IPS-18a (cell line): Measurements from ENCODE around the gene TSPAN9.

Experiments
- H3K27ac ChIP-seq: one replicate; pipeline ENCODE4 v1.5.1; 2013; ENCODE audit warnings: low read length
- H3K27me3 ChIP-seq: one replicate; pipeline ENCODE4 v1.6.1; 2013; ENCODE audit warnings: mild to moderate bottlenecking, low read length; ENCODE audit not compliant: control insufficient read depth, insufficient read depth
- H3K36me3 ChIP-seq: one replicate; pipeline ENCODE4 v1.6.1; 2013; ENCODE audit warnings: low read depth, low read length; ENCODE audit not compliant: control insufficient read depth
- H3K4me1 ChIP-seq: one replicate; pipeline ENCODE4 v1.6.1; 2013; ENCODE audit warnings: low read depth, low read length; ENCODE audit not compliant: control insufficient read depth
- H3K4me3 ChIP-seq: one replicate; pipeline ENCODE4 v1.5.1; 2013; ENCODE audit warnings: low read length
- H3K9ac ChIP-seq: one replicate; pipeline ENCODE4 v1.6.1; 2013; ENCODE audit warnings: mild to moderate bottlenecking, low read length, moderate library complexity
- H3K9me3 ChIP-seq: one replicate; pipeline ENCODE4 v1.6.1; 2013; ENCODE audit warnings: low read depth, low read length; ENCODE audit not compliant: control insufficient read depth

TSPAN9 gene

GRCh38 chr12:3083921-3084347 lies 6.8 kb downstream of the TSPAN9 start:
- peaks cover 5% of the 10 kb centered on the region for H3K27me3 ChIP-seq
- no peaks in the 10 kb centered on the region for H3K9me3 ChIP-seq
- H3K4me3 ChIP-seq: no peak overlapping the region
- no peak overlapping the region for H3K9ac ChIP-seq
- H3K27ac ChIP-seq: no peak overlapping the region
- H3K4me1 ChIP-seq: peaks cover 25% of the 10 kb centered on the region
- H3K36me3 ChIP-seq: no peaks in the 10 kb centered on the region

DNA sequence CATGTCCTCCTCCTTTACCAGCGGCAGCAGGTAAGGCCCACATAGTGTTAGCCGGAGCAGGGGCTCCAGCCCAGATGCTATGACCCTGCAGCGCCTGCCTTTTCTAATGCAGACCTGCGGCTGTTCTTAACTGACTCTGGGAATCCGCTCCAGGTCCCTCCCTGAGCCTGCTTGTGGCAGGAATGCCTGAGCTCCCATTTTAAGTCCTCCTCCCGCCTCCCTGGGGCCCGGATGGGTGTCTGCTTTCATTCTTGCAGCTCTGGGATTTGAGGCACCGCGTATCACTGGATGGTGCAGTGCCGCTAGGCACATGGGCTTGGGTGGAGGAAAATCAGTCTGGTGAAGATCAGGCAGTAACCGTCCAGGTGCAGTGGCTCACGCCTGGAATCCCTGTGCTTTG lies 7.6 kb downstream of the TSPAN9 start:
- Histone ChIP-seq H3K4me1 (peaks cover 25% of the 10 kb centered on the region), H3K27me3 (peaks cover 5% of the 10 kb centered on the region), H3K9me3 (no peaks in the 10 kb centered on the region), H3K9ac (no peak overlapping the region), H3K27ac (no peak overlapping the region), H3K4me3 (no peak overlapping the region), H3K36me3 (no peaks in the 10 kb centered on the region)

DNA sequence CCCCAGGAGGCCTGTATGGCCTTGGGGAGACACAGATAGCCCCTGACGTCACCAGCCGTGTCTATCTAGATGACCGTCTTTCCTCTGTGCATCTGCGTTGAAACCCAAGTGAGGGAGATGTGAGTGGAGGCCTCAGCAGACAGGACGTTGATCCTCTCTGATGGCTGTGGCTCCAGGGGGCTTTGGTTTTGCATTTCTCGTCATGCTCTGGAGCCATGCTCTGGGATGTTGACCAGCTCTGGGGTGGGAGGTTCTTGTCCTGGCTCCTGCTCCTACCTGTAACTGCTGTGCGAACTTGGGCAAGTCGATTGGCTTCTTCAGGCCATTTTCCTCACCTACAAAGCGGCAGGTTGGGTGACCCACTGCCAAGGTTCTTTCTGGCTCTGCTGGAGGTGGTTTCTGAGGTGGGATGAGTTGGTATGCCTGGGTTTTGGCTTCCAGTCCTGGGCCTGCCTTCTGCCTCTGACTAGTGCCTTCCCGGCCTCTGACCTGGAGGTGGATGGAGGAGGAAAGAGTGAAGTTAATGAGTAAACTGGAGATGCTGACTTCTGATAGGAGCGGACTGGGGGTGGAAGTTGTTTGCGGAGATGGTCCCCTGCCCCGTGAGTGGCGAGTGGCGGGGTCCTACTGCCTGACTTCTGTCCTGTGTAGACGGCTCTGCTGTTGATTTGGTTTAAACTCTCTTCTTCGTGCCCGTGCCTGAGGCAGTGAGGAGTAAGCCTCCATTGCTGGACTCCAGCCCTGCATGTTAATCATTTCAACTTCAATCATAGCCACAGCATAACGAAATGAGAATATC lies 8.4 kb downstream of the TSPAN9 start:
- no peak overlapping the region for H3K4me3 ChIP-seq
- H3K4me1 ChIP-seq: peaks cover 25% of the 10 kb centered on the region
- no peak overlapping the region for H3K9ac ChIP-seq
- H3K27me3 ChIP-seq: peaks cover 5% of the 10 kb centered on the region
- no peaks in the 10 kb centered on the region for H3K9me3 ChIP-seq
- H3K36me3 ChIP-seq: no peaks in the 10 kb centered on the region
- H3K27ac ChIP-seq: no peak overlapping the region

DNA sequence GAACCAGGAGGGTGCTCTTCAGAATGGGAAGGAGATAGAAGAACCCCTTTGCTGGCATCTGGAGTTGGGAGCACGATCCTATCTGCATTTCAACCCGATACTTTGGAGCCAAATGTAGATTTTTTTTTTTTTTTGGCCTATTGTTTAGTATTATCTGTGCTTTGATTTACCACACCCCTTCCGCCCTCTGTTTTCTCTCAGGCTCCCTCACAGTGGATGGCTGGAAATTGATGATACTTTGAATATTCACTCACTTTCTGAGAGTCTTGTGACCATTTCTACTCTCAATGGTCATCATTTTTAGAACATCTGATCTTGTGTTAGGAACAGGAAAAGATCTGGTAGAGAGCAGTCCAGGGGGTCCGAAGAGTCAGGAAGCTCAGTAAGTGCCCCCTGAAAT lies 9.0 kb downstream of the TSPAN9 start:
- no peaks in the 10 kb centered on the region for H3K9me3 ChIP-seq
- no peak overlapping the region for H3K9ac ChIP-seq
- H3K27me3 ChIP-seq: peaks cover 5% of the 10 kb centered on the region
- H3K4me3 ChIP-seq: no peak overlapping the region
- H3K4me1 ChIP-seq: peaks cover 25% of the 10 kb centered on the region
- H3K27ac ChIP-seq: no peak overlapping the region
- no peaks in the 10 kb centered on the region for H3K36me3 ChIP-seq

DNA sequence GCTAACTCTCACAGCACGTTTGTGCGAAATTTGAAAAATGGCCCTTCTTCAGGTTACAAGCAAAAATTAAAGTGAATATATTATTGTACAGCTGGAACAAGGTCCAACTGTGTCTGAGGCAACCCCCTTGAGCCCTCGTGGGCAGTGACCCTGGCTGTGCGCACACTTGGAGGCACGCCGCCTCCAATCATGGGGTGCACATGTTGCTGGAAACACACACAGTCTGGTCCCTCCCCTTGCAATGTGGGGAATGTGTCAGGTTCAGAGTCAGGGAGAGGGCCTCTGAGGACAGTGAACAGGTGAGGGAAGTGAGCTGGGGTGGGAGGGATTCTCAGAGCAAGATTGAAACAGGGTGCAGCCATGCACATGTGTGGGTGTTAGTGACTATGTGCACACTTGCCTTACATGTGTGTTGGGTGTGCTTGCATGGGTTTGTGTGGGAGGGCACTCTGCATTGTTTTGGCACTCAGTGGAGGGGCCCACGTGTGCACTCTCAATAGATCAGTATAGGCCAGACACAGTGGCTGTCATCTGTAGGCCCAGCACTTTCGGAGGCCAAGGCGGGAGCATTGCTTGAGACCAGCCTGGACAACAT lies 9.6 kb downstream of the TSPAN9 start:
- Histone ChIP-seq H3K36me3 (no peaks in the 10 kb centered on the region), H3K9ac (no peak overlapping the region), H3K4me1 (peaks cover 25% of the 10 kb centered on the region), H3K9me3 (no peaks in the 10 kb centered on the region), H3K27ac (no peak overlapping the region), H3K4me3 (no peak overlapping the region), H3K27me3 (peaks cover 5% of the 10 kb centered on the region)

- no peak overlapping the region for H3K9ac ChIP-seq
- H3K9me3 ChIP-seq: no peaks in the 10 kb centered on the region
- H3K4me3 ChIP-seq: no peak overlapping the region
- no peaks in the 10 kb centered on the region for H3K36me3 ChIP-seq
- H3K27me3 ChIP-seq: peaks cover 5% of the 10 kb centered on the region
- H3K4me1 ChIP-seq: peaks cover 25% of the 10 kb centered on the region
- no peak overlapping the region for H3K27ac ChIP-seq
Observed at GRCh38 chr12:3087758-3088650, 10.8 kb downstream of the TSPAN9 start.

GRCh38 chr12:3089588-3089987 lies 12.4 kb downstream of the TSPAN9 start:
- peaks cover 5% of the 10 kb centered on the region for H3K27me3 ChIP-seq
- no peak overlapping the region for H3K9ac ChIP-seq
- H3K9me3 ChIP-seq: no peaks in the 10 kb centered on the region
- H3K36me3 ChIP-seq: no peaks in the 10 kb centered on the region
- peaks cover 12% of the 10 kb centered on the region for H3K4me1 ChIP-seq
- no peak overlapping the region for H3K4me3 ChIP-seq
- no peak overlapping the region for H3K27ac ChIP-seq

- no peak overlapping the region for H3K9ac ChIP-seq
- H3K36me3 ChIP-seq: no peaks in the 10 kb centered on the region
- peaks cover 5% of the 10 kb centered on the region for H3K27me3 ChIP-seq
- H3K9me3 ChIP-seq: no peaks in the 10 kb centered on the region
- peaks cover 4% of the 10 kb centered on the region for H3K4me1 ChIP-seq
- H3K27ac ChIP-seq: no peak overlapping the region
- H3K4me3 ChIP-seq: no peak overlapping the region
Observed at GRCh38 chr12:3090240-3091037, 13.3 kb downstream of the TSPAN9 start.

- Histone ChIP-seq H3K4me1 (peaks cover under 1% of the 10 kb centered on the region), H3K4me3 (no peak overlapping the region), H3K9ac (no peak overlapping the region), H3K9me3 (no peaks in the 10 kb centered on the region), H3K36me3 (no peaks in the 10 kb centered on the region), H3K27me3 (peaks cover 1% of the 10 kb centered on the region), H3K27ac (no peak overlapping the region)
Observed at GRCh38 chr12:3091038-3091319, 13.8 kb downstream of the TSPAN9 start.

GRCh38 chr12:3091382-3092241 lies 14.4 kb downstream of the TSPAN9 start:
- Histone ChIP-seq H3K4me3 (no peak overlapping the region), H3K36me3 (no peaks in the 10 kb centered on the region), H3K9ac (no peak overlapping the region), H3K4me1 (no peaks in the 10 kb centered on the region), H3K27me3 (no peaks in the 10 kb centered on the region), H3K27ac (no peak overlapping the region), H3K9me3 (no peaks in the 10 kb centered on the region)
